ENCODE data around the gene SORBS2. TPM values are rescaled to one million over a fixed set of nuclear protein-coding genes. Genes with fewer than 3 reads are reported as not detected.

The SORBS2 gene
- total and polyA plus RNA-seq, 2 of the 8 experiments (the other 6 are each of a cell fraction or from before 2014, with no cell fraction given), result 73.0 to 87.1 TPM

DNA sequence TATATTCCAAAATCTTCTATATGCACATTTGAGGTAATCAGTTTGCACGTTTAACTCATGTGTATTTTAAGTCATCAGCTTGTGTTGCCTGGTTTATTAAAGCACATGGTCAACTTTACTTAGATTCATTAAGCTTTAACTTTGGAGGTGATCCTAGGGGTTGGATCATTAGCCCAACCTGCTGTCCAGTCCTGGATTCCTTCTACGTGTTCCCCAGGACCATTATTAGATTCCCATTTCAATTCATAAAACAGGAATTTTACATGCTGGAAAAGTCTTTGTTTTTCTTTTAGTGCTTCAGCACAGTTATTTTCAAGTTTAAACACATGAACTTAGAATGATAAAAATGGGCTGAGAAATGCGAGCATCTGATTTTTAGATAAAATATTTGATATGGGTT lies 132.5 kb downstream of the SORBS2 start (continued):
- TF ChIP-seq CHD7 (IDR thresholded peaks at IDR 0.05; ENCODE audit: insufficient replicate concordance, low read length) (no peak), TAF1 (IDR thresholded peaks at IDR 0.05; ENCODE audit: low read depth, low read length) (no peak), BRCA1 (IDR thresholded peaks at IDR 0.05; ENCODE audit: low read depth, low read length) (no peak), TCF12 (IDR thresholded peaks at IDR 0.05; ENCODE audit: low read depth, low read length) (no peak), CHD1 (IDR thresholded peaks at IDR 0.05; ENCODE audit: low read depth, low read length) (no peak), NRF1 (IDR thresholded peaks at IDR 0.05; ENCODE audit: low read depth, low read length) (no peak), POU5F1 (IDR thresholded peaks at IDR 0.05; ENCODE audit: low read depth, low read length) (no peak), KDM1A (IDR thresholded peaks at IDR 0.05; ENCODE audit: borderline replicate concordance, low read length) (no peak), PHF8 (conservative IDR thresholded peaks at IDR 0.05; ENCODE audit: low read depth, low read length) (no peak)
